Measurements from ENCODE around the gene PRAC1.

GRCh38 chr17:48767263-48767774 lies 45.0 kb upstream of the PRAC1 start:
- no peak for TF ChIP-seq TCF7 (IDR thresholded peaks at IDR 0.05; ENCODE audit: borderline replicate concordance)
- no peak for TF ChIP-seq POLR2A (IDR thresholded peaks at IDR 0.05; ENCODE audit: low read depth, low read length)
- TF ChIP-seq ESRRA (IDR thresholded peaks at IDR 0.05; ENCODE audit: low read length), result no peak
- TF ChIP-seq CTCF (IDR thresholded peaks at IDR 0.05 in 2 of 3, conservative IDR thresholded peaks at IDR 0.05 in 1 of 3; ENCODE audit: control insufficient read depth in 2 of 3, extremely low read depth in 1 of 3, insufficient read depth in 1 of 3, low read depth in 3 of 3, low read length in 3 of 3), result no peak
- no peak for TF ChIP-seq POLR2AphosphoS5 (IDR thresholded peaks at IDR 0.05; ENCODE audit: low read length)
- no peak for TF ChIP-seq TBL1XR1 (IDR thresholded peaks at IDR 0.05; ENCODE audit: low read depth, low read length)

Data from GM12878 (cell line).